Endothelial cell of umbilical vein (primary cell): Measurements from ENCODE around the gene IL10RA. TPM values are rescaled to one million over a fixed set of nuclear protein-coding genes. Genes with fewer than 3 reads are reported as not detected.

ENCODE experiments used
- BruUV-seq: library from RNA; stranded (reverse); fragments of 400-500 nt; replicated peaks from 2 replicates; lab custom pipeline; 2021; lab: Mats Ljungman, UMichigan
- CTCF ChIA-PET: fragments of 300-600, 350-600 bp; sonication (Branson Sonifier 250); formaldehyde crosslinking; loops from one replicate; lab custom pipeline; 2021; ENCODE audit warnings: antibody characterized with exemption, inconsistent platforms; lab: Charles Lee
- POLR2A ChIA-PET: fragments of 300-600, 350-600 bp; sonication (Branson Sonifier 250); formaldehyde crosslinking; loops from one replicate; lab custom pipeline; 2021; ENCODE audit warnings: antibody characterized with exemption, inconsistent platforms; lab: Charles Lee
- DNase-seq: peaks from one replicate; pipeline ENCODE4 v3.0.0-alpha.2; 2011; ENCODE audit warnings: low read depth, low spot score
- FAIRE-seq: peaks from 2 replicates; lab custom pipeline; 2011; peaks lifted over from hg19 to GRCh38; lab: Jason Lieb, UNC
- H2AFZ ChIP-seq: 2 replicates; pipeline ENCODE4 v1.6.0; 2012; ENCODE audit warnings: low read depth, low read length, control low read depth, inconsistent platforms
- H3K27ac ChIP-seq: 2 replicates; pipeline ENCODE4 v1.5.1; 2011; ENCODE audit warnings: low read depth, mild to moderate bottlenecking, control low read depth, low read length, moderate library complexity; ENCODE audit not compliant: insufficient read depth
- H3K27me3 ChIP-seq, 2 experiments: 2 replicates each; pipeline versions ENCODE4 v1.6.0 to v1.6.1; 2011; ENCODE audit warnings: low read length in 2 of 2, mixed read lengths in 1 of 2; ENCODE audit not compliant: control insufficient read depth in 2 of 2, insufficient read depth in 2 of 2
- H3K36me3 ChIP-seq, 2 experiments: 2 replicates in 1 of 2; 3 replicates in 1 of 2; pipeline ENCODE4 v1.5.1; 2011; ENCODE audit warnings: low read length in 2 of 2, mild to moderate bottlenecking in 1 of 2, moderate library complexity in 1 of 2; ENCODE audit not compliant: control insufficient read depth in 2 of 2, insufficient read depth in 2 of 2; ENCODE audit errors: extremely low read depth in 1 of 2
- H3K4me1 ChIP-seq: 3 replicates; pipeline ENCODE4 v1.5.1; 2011; ENCODE audit warnings: mild to moderate bottlenecking, low read length; ENCODE audit not compliant: control insufficient read depth, insufficient read depth; ENCODE audit errors: extremely low read depth
- H3K4me2 ChIP-seq: 2 replicates; pipeline ENCODE4 v1.6.1; 2011; ENCODE audit warnings: low read length, control low read depth, mixed read lengths; ENCODE audit not compliant: insufficient read depth
- H3K4me3 ChIP-seq, 3 experiments: fragments of 200-600 bp in 1 of 3; sonication (generic), shearing (Covaris generic) in 1 of 3; replicated peaks in 1 of 3; 2 replicates each; pipeline ENCODE4 v1.5.1; 2011 to 2016; ENCODE audit warnings: control low read depth in 3 of 3, low read length in 3 of 3, mild to moderate bottlenecking in 2 of 3, inconsistent platforms in 1 of 3, low read depth in 1 of 3, moderate library complexity in 1 of 3; ENCODE audit not compliant: insufficient read depth in 1 of 3
- H3K79me2 ChIP-seq: 2 replicates; pipeline ENCODE4 v1.6.0; 2012; ENCODE audit warnings: low read length, inconsistent platforms; ENCODE audit not compliant: control insufficient read depth, insufficient read depth
- H3K9ac ChIP-seq: replicated peaks from 2 replicates; pipeline ENCODE3; 2011; ENCODE audit warnings: low read length, control low read depth; ENCODE audit not compliant: insufficient read depth; ENCODE audit errors: extremely low read depth
- H3K9me1 ChIP-seq: replicated peaks from 3 replicates; pipeline ENCODE4 v1.6.0; 2011; ENCODE audit warnings: mild to moderate bottlenecking, low read length; ENCODE audit not compliant: control insufficient read depth, insufficient read depth; ENCODE audit errors: extremely low read depth
- H3K9me3 ChIP-seq: replicated peaks from 2 replicates; pipeline ENCODE4 v1.5.1; 2012; ENCODE audit warnings: low read length, inconsistent platforms; ENCODE audit not compliant: control insufficient read depth, insufficient read depth
- H4K20me1 ChIP-seq: replicated peaks from 2 replicates; pipeline ENCODE3; 2011; ENCODE audit warnings: mild to moderate bottlenecking, low read length; ENCODE audit not compliant: control insufficient read depth, insufficient read depth; ENCODE audit errors: extremely low read depth
- CTCF ChIP-seq, 2 donors: IDR thresholded peaks; 1 replicate in 1 of 2; 2 replicates in 1 of 2; pipeline ENCODE4 v1.5.1; 2011; ENCODE audit warnings: low read length in 2 of 2, mild to moderate bottlenecking in 2 of 2, moderate library complexity in 2 of 2, control low read depth in 1 of 2, inconsistent platforms in 1 of 2, low read depth in 1 of 2; ENCODE audit not compliant: insufficient read depth in 1 of 2; ENCODE audit errors: extremely low read depth in 1 of 2
- EZH2 ChIP-seq: IDR thresholded peaks from 2 replicates; pipeline ENCODE4 v1.6.1; 2012; ENCODE audit warnings: borderline replicate concordance, low read depth, mild to moderate bottlenecking, moderate library complexity, low read length, inconsistent platforms; ENCODE audit not compliant: severe bottlenecking
- FOS ChIP-seq: IDR thresholded peaks from 2 replicates; pipeline ENCODE4 v1.6.1; 2011; ENCODE audit warnings: mild to moderate bottlenecking, low read length, moderate library complexity, borderline replicate concordance; ENCODE audit not compliant: insufficient read depth
- GATA2 ChIP-seq: IDR thresholded peaks from 2 replicates; pipeline ENCODE4 v1.7.0; 2011; ENCODE audit warnings: low read depth, mild to moderate bottlenecking, moderate library complexity, mixed read lengths, low read length; ENCODE audit not compliant: insufficient read length, insufficient read depth
- JUN ChIP-seq: IDR thresholded peaks from 2 replicates; pipeline ENCODE4 v1.6.1; 2011; ENCODE audit warnings: borderline replicate concordance, low read depth; ENCODE audit not compliant: insufficient read length, insufficient read depth
- MAX ChIP-seq: IDR thresholded peaks from 2 replicates; pipeline ENCODE4 v1.6.1; 2011; ENCODE audit not compliant: insufficient read depth, insufficient read length
- MYC ChIP-seq: IDR thresholded peaks from one replicate; pipeline ENCODE4 v1.6.1; 2011; ENCODE audit warnings: mild to moderate bottlenecking, low read depth, low read length
- POLR2A ChIP-seq: IDR thresholded peaks from 2 replicates; pipeline ENCODE4 v1.6.1; 2012; ENCODE audit warnings: low read depth, mild to moderate bottlenecking, control low read depth, low read length
- POLR2AphosphoS5 ChIP-seq: IDR thresholded peaks from 2 replicates; pipeline ENCODE4 v1.6.1; 2012; ENCODE audit warnings: low read depth, mild to moderate bottlenecking, control low read depth, low read length, moderate library complexity; ENCODE audit not compliant: insufficient read depth
- dilution Hi-C: fragments of 300-500 bp; cut with MboI; formaldehyde crosslinking; loops from one replicate; pipeline ENCODE4 v1.15.0; 2019; ENCODE audit warnings: low sequenced_read_pairs; ENCODE audit not compliant: extremely low pct_ligation_motif_present
- intact Hi-C: fragments of 100-400 bp; cut with micrococcal nuclease; formaldehyde crosslinking; loops from one replicate; pipeline ENCODE4 v1.10.0; 2022
- polyA plus RNA-seq, 4 experiments: library from polyadenylated mRNA; depleted of rRNA in 3 of 4; stranded (reverse) in 3 of 4; unstranded in 1 of 4; fragments of >200 nt; gene quantifications; 2 replicates each; pipeline versions ENCODE4 v1.2.1 to v1.2.3, GENCODE V29; 2011 to 2012; ENCODE audit warnings: missing spikeins in 1 of 4
- total RNA-seq: library from RNA; stranded (reverse); gene quantifications from 2 replicates; pipeline ENCODE4 v1.2.3, GENCODE V29; 2021

Gene IL10RA
- total and polyA plus RNA-seq, 2 donors (not counting 3 experiments of a cell fraction or from before 2014, with no cell fraction given) = 0.04 TPM; not detected in 1

- dilution Hi-C loops (no loop called here), intact Hi-C loops (no loop called here)
- Histone ChIP-seq H3K9me3 (no peaks in the 10 kb centered on the region), H3K27ac (no peak overlapping the region), H3K27me3 (peaks cover 10 to 17% of the 10 kb centered on the region in 2 experiments), H4K20me1 (no peaks in the 10 kb centered on the region), H3K9ac (no peak overlapping the region), H3K4me2 (no peak overlapping the region), H3K9me1 (no peaks in the 10 kb centered on the region), H3K4me3 (no peak overlapping the region), H3K36me3 (no peaks in the 10 kb centered on the region), H3K79me2 (no peaks in the 10 kb centered on the region), H2AFZ (no peak overlapping the region), H3K4me1 (no peaks in the 10 kb centered on the region)
- ChIA-PET POLR2A (no interaction called here), CTCF (interaction anchor here (1.1 to 2.2 kb wide), 2 partner anchors 13 to 152 kb away, joined by 3 to 10 read pairs; no protein-coding TSS in a partner anchor)
- DNase-seq (no peak), FAIRE-seq (no peak)
- BruUV-seq = no TSS peak
- no peak for TF ChIP-seq CTCF (IDR thresholded peaks at IDR 0.05; ENCODE audit: extremely low read depth in 1 of 2, insufficient read depth in 1 of 2, low read depth in 1 of 2, low read length in 2 of 2)
- no peak for TF ChIP-seq FOS
- TF ChIP-seq JUN = no peak
- no peak for TF ChIP-seq POLR2A
- no peak for TF ChIP-seq MYC
- TF ChIP-seq EZH2 = no peak
- no peak for TF ChIP-seq POLR2AphosphoS5
- TF ChIP-seq GATA2 = no peak
- TF ChIP-seq MAX = no peak
These were observed 26.6 kb upstream of the IL10RA start for GRCh38 chr11:117959438-117960149.
